ENCODE measurements around the gene AGMAT.
"Not testable (repeated sequence)": the region's sequence is repeated elsewhere in the genome, so short reads cannot be mapped to it uniquely, and the experiment has no call there.

The AGMAT gene

DNA sequence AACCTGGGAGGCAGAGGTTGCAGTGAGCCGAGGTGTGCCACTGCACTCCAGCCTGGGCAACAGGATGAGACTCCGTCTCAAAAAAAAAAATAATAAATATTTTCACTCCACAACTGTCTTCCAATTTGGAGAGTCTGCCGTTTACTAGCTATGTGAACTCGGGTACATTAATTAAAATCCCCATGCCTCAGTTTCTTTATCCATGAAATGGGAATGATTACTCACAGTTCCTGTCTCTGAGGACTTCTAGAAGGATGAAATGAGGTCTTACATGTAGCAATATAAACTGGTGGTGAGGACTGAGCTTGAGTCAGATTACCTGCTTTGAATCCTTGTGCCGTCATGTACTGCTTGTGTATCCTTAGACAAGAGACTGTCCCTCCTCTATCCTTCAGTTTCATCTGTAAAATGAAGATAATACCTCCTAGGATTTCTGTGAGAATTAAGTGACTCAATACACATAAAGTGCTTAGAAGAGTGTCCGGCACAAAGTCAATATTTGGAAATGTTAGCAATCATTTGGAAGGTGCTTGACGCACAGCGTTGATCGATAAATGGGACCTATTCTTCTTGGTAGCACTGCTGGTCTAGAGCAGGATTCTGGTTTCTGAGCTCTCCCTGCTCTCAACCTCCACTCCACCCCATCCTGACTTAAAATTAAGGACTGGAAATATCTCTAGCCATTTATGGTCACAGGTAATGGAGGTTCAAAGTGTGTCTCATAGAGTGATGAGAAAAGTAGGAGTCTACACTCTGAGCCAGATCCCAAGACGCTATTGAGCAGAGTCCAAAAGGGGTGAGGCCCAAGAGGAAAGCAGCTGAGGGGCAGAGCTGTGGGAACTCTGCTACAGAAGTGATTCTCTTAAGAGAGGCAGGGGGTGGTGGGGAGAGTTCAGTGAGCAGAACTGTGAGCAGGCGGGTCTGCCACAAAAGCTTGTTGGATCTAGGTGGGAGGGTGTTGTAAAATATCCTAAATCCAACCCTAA is 20.8 kb upstream of the AGMAT start:
- TF ChIP-seq, protein P1, sequence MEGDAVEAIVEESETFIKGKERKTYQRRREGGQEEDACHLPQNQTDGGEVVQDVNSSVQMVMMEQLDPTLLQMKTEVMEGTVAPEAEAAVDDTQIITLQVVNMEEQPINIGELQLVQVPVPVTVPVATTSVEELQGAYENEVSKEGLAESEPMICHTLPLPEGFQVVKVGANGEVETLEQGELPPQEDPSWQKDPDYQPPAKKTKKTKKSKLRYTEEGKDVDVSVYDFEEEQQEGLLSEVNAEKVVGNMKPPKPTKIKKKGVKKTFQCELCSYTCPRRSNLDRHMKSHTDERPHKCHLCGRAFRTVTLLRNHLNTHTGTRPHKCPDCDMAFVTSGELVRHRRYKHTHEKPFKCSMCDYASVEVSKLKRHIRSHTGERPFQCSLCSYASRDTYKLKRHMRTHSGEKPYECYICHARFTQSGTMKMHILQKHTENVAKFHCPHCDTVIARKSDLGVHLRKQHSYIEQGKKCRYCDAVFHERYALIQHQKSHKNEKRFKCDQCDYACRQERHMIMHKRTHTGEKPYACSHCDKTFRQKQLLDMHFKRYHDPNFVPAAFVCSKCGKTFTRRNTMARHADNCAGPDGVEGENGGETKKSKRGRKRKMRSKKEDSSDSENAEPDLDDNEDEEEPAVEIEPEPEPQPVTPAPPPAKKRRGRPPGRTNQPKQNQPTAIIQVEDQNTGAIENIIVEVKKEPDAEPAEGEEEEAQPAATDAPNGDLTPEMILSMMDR (IDR thresholded peaks at IDR 0.05; ENCODE audit: extremely low read depth, missing control alignments): no peak
- no peak for DNase-seq (ENCODE audit: low spot score)

DNA sequence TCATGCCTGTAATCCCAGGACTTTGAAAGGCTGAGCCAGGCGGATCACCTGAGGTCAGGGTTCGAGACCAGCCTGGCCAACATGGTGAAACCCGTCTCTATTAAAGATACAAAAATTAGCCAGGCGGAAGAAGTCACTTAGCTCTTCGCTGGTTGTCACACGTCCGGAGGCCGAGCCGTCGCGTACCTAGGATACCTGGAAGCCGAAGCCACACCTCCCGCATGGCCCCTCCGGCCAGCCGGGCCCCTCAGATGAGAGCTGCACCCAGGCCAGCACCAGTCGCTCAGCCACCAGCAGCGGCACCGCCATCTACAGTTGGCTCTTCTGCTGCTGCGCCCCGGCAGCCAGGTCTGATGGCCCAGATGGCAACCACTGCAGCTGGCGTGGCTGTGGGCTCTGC is 19.5 kb upstream of the AGMAT start:
- not testable (repeated sequence) for DNase-seq (ENCODE audit: low spot score)

DNA sequence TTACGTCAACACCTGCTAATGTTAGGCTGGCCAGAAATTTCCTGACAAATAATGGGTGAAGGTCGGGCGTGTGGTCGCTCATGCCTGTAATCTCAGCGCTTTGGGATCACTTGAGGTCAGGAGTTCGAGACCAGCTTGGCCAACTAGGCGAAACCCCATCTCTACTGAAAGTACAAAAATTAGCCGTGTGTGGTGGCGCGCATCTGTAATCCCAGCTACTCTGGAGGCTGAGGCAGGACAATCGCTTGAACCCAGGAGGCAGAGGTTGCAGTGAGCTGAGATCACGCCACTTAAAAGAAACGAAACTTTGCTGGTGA is 19.1 kb upstream of the AGMAT start:
- not testable (repeated sequence) for DNase-seq (ENCODE audit: low spot score)

DNA sequence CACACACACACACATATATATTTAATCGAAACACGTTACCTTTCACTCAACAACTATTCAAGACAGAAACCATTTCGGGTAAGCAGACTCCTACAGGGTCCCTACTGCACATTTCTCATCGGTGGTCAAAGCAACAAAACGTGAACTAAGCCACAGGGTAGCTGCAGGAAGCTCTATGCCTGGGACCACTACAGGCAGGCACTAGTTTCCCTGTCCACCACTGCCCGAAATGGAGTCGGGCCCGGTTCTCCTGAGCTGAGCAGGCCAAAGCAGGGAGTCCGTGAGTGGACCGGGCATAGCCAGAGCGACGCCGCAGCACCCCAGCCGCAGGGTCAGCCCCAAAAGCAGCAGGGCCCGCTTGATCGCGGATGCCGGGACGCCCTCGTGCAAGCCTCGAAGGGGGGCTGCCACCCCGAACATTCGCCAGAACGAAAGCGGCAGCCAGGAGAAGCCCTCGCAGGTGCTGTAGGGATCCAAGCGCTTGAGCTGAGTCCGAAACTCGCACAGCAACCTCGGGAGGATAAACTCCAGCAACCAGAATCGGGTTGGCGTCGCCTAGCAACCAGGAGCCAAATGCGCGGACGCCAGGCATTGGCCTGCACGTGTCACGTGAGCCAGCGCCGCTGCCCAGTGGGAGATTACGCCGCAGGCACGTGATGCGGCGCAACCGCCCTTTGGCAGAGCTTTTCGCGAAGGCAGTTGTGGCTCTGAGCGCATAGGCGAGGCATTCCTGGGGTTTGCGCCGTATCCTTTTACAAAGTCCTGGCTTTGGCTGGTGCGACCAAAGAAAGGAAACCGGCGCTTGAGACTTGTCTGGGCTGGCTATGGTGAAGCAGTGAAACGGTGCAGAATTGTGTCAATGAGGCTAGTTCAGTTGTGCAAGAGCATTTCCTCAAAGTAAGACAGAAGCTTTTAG is 18.5 kb upstream of the AGMAT start:
- TF ChIP-seq, protein P1 (IDR thresholded peaks at IDR 0.05; ENCODE audit: extremely low read depth, missing control alignments): no peak
- peak; percentile 92 for DNase-seq (ENCODE audit: low spot score)

DNA sequence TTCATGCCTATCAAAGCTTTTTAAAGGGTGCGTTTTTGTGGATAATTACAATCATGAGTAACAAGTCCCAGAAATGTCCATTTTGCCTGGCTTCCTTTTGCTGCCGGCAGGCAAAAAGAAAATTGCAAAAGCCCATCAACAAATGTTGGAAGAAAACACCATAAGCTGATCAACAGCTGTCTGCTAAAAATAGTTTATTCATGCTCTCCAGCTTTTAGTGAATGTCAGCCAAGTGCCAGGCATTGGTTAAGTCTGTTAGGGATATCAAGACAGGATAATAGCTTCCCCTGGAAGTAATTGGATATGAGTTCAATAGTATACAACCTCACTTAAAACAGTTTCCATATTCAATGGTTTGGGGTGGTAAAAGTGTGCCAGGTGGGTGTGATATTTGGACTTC is 13.6 kb upstream of the AGMAT start:
- no peak for DNase-seq (ENCODE audit: low spot score)
- TF ChIP-seq, protein P1 (IDR thresholded peaks at IDR 0.05; ENCODE audit: extremely low read depth, missing control alignments): no peak

DNA sequence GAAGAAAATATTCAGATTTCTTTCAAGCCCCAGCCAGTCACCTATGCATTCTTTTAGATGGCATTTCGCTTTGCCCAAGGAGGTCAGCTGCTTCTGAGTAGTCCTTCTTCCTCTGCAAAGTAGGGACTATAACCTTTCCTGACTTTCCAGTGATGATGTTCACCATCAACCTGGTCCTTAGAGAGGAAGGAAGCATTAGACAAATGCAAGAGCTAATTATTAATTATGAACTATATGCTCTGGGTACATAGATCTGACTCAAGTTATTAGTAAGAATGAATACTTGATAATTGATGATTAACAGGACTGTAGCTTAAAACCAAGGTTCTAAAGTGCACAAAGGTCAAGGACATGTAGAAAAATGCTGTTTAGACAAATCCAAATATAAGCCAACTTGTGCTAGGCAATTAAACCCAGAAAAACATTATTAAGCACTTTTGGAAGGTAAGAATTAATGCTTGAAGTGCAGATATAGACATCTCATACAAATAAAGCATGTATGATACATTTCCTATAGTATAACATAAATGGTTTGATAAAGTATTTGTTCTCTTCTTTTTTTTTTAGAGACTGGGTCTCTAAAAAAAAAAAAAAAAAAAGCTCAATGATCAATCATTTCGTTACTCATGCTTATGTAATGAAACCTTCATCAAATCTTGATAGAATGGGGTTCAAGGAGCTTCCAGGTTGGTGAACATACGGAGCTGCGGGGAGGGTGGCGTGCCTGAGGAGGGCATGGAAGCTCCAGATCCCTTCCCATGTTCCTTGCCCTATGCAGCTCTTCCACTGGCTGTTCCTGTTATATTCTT is 11.2 kb upstream of the AGMAT start:
- TF ChIP-seq, protein P1 (IDR thresholded peaks at IDR 0.05; ENCODE audit: extremely low read depth, missing control alignments): no peak
- DNase-seq (ENCODE audit: low spot score): no peak

DNA sequence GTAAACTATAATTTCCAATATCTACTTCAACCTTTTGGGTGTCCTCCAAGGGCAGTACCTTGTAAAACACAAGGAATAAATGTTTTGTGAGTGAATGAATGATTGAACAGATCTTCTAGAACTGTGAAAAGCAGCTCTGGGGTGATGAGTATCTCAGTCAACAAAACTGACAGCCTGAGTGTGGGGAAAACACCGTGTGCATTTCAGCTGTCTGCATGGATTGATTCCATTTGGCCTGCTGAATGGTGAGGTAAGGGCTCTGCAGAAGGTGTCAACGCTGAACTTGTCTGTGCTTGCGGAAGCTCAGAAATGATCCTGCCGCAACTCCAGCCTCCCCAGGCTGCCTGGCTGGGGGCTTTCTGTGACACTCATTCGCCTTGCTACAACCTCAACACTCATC is 7.4 kb upstream of the AGMAT start:
- TF ChIP-seq, protein P1 (IDR thresholded peaks at IDR 0.05; ENCODE audit: extremely low read depth, missing control alignments): no peak
- no peak for DNase-seq (ENCODE audit: low spot score)
